ENCODE results near the gene TRPM3.

The TRPM3 gene

GRCh38 chr9:70491426-70492318 is 629.7 kb downstream of the TRPM3 start:
- TF ChIP-seq, protein P1, sequence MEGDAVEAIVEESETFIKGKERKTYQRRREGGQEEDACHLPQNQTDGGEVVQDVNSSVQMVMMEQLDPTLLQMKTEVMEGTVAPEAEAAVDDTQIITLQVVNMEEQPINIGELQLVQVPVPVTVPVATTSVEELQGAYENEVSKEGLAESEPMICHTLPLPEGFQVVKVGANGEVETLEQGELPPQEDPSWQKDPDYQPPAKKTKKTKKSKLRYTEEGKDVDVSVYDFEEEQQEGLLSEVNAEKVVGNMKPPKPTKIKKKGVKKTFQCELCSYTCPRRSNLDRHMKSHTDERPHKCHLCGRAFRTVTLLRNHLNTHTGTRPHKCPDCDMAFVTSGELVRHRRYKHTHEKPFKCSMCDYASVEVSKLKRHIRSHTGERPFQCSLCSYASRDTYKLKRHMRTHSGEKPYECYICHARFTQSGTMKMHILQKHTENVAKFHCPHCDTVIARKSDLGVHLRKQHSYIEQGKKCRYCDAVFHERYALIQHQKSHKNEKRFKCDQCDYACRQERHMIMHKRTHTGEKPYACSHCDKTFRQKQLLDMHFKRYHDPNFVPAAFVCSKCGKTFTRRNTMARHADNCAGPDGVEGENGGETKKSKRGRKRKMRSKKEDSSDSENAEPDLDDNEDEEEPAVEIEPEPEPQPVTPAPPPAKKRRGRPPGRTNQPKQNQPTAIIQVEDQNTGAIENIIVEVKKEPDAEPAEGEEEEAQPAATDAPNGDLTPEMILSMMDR (IDR thresholded peaks at IDR 0.05; ENCODE audit: insufficient read depth, low read length, missing control alignments): no peak
- ChIA-PET CTCF (interaction anchor here (1.2 to 1.6 kb wide), 2 partner anchors 9 to 111 kb away, joined by 4 to 5 read pairs; no protein-coding TSS in a partner anchor), POLR2A (no interaction called here)
- DNase-seq (ENCODE audit: low read depth, low spot score): no peak
- H3K4me3 ChIP-seq (ENCODE audit: low read depth, low read length): no peak overlapping the region

GRCh38 chr9:70490478-70490877 is 630.9 kb downstream of the TRPM3 start:
- CTCF ChIA-PET: interaction anchor here (1.6 kb wide), 1 partner anchor 112 kb away, joined by 4 read pairs; no protein-coding TSS in a partner anchor
- POLR2A ChIA-PET: no interaction called here
- TF ChIP-seq, protein P1 (IDR thresholded peaks at IDR 0.05; ENCODE audit: insufficient read depth, low read length, missing control alignments): no peak
- H3K4me3 ChIP-seq (ENCODE audit: low read depth, low read length): no peak overlapping the region
- DNase-seq (ENCODE audit: low read depth, low spot score): no peak

GRCh38 chr9:70488793-70489105 is 632.7 kb downstream of the TRPM3 start:
- CTCF ChIA-PET: interaction anchor here (1.2 to 5.5 kb wide), 7 partner anchors 9 to 149 kb away, joined by 3 to 37 read pairs (median 4); no protein-coding TSS in a partner anchor
- no peak overlapping the region for H3K4me3 ChIP-seq (ENCODE audit: low read depth, low read length)
- DNase-seq (ENCODE audit: low read depth, low spot score): no peak
- POLR2A ChIA-PET: no interaction called here
- TF ChIP-seq, protein P1 (IDR thresholded peaks at IDR 0.05; ENCODE audit: insufficient read depth, low read length, missing control alignments): no peak

- no peak overlapping the region for H3K4me3 ChIP-seq (ENCODE audit: low read depth, low read length)
- ChIA-PET POLR2A (no interaction called here), CTCF (interaction anchor here (1.2 to 5.5 kb wide), 8 partner anchors 9 to 148 kb away, joined by 3 to 37 read pairs (median 4); no protein-coding TSS in a partner anchor)
- TF ChIP-seq, protein P1 (IDR thresholded peaks at IDR 0.05; ENCODE audit: insufficient read depth, low read length, missing control alignments): no peak
- no peak for DNase-seq (ENCODE audit: low read depth, low spot score)
These were observed 633.2 kb downstream of the TRPM3 start for GRCh38 chr9:70488098-70488792.

DNA sequence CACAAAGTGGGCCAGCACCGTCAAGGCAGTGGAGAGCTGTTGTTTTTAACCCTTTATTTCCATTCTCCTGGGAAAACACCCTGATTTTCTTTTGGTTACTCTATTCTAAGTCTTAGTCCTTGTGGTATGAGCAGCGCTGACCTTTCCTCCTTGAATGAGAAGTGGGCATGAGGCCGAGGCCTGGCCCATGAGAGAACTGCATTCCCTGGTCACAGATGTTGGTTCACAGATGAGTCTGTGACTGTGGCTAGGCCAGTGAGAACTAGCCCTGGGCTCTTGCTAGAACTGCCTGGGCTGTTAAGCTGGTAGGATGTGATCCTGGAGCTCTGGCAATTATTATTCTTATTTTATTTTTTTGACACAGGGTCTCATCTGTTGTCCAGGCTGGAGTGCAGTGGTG is 635.3 kb downstream of the TRPM3 start:
- TF ChIP-seq, protein P1 (IDR thresholded peaks at IDR 0.05; ENCODE audit: insufficient read depth, low read length, missing control alignments): no peak
- no peak overlapping the region for H3K4me3 ChIP-seq (ENCODE audit: low read depth, low read length)
- DNase-seq (ENCODE audit: low read depth, low spot score): no peak
- POLR2A ChIA-PET: no interaction called here
- CTCF ChIA-PET: interaction anchor here (0.8 to 5.5 kb wide), 8 partner anchors 9 to 146 kb away, joined by 3 to 70 read pairs (median 8); no protein-coding TSS in a partner anchor
